Adrenal gland (tissue), 5 donors: ENCODE results near the gene TRIML2.

Source experiments
- POLR2A ChIP-seq, 2 donors: fragments of 450-650 bp; IDR thresholded peaks; one replicate each; pipeline ENCODE4 v1.6.1; 2017; ENCODE audit warnings: antibody characterized with exemption in 2 of 2, mild to moderate bottlenecking in 2 of 2, moderate library complexity in 1 of 2
- TF ChIP-seq, protein P1 (sequence below), 6 experiments: fragments of 450-650 bp in 4 of 6; fragments of 200-600 bp in 2 of 6; sonication (generic) in 1 of 6; IDR thresholded peaks; 1 replicate in 5 of 6; 2 replicates in 1 of 6; pipeline versions ENCODE4 v1.5.1 to v1.8.0; 2016 to 2021; ENCODE audit warnings: antibody characterized with exemption in 6 of 6, mild to moderate bottlenecking in 2 of 6, moderate library complexity in 1 of 6
- donor health status: DM: no; HTN: no; CAD: no.

DNA sequence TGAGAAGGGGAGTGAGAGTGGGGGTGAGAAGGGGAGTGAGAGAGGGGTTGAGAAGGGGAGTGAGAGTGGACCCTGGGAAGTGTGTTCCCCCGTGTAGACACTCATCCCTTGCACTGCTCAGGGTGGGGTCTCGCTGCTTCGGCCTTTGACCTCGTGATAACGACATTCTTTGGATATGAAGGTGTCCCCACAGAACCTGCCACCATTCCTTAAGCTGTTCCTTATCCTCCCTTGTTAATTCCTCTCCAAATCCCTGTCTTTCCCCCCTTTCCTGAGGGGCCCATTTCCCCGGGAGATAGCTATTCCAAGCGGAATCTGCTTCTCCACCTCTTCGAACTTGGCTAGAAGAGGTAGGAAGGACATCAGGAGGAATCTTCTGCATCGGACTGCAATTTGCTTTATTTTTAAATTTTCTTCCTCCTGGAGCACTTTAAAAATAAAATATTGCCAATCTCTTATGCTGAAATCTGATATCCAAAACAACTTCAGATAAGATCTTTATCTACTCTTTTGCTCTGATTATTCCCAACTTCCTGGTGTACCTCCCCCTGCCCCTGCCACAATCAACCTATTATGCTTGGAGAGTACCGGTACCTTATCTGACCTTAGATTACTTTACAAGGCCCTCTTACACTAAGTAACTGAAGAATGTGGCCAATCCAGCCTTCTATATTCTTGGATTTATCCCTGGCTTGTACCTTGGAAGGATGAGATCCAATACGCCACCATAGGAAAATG is 45.4 kb upstream of the TRIML2 start:
- TF ChIP-seq, protein P1, sequence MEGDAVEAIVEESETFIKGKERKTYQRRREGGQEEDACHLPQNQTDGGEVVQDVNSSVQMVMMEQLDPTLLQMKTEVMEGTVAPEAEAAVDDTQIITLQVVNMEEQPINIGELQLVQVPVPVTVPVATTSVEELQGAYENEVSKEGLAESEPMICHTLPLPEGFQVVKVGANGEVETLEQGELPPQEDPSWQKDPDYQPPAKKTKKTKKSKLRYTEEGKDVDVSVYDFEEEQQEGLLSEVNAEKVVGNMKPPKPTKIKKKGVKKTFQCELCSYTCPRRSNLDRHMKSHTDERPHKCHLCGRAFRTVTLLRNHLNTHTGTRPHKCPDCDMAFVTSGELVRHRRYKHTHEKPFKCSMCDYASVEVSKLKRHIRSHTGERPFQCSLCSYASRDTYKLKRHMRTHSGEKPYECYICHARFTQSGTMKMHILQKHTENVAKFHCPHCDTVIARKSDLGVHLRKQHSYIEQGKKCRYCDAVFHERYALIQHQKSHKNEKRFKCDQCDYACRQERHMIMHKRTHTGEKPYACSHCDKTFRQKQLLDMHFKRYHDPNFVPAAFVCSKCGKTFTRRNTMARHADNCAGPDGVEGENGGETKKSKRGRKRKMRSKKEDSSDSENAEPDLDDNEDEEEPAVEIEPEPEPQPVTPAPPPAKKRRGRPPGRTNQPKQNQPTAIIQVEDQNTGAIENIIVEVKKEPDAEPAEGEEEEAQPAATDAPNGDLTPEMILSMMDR (IDR thresholded peaks at IDR 0.05): no peak
- TF ChIP-seq POLR2A (IDR thresholded peaks at IDR 0.05): no peak
